GM23248 (cell line): Measurements from ENCODE around the gene DUS1L. TPM values are rescaled to one million over a fixed set of nuclear protein-coding genes. Genes with fewer than 3 reads are reported as not detected.
A peak's percentile ranks its signal among the peaks of the same experiment; 100 is the strongest.

Source experiments
- DNase-seq: peaks from one replicate; pipeline ENCODE4 v3.0.0-alpha.2; 2015
- H2AFZ ChIP-seq: fragments of 200-600 bp; sonication (generic); 2 replicates; pipeline ENCODE4 v1.6.1; 2016; ENCODE audit warnings: antibody characterized with exemption
- H3F3A ChIP-seq: fragments of 200-600 bp; sonication (generic); 2 replicates; pipeline ENCODE4 v1.6.1; 2016; ENCODE audit warnings: mild to moderate bottlenecking, antibody characterized with exemption, mixed run types; ENCODE audit not compliant: insufficient read depth
- H3K27ac ChIP-seq: fragments of 200-600 bp; sonication (generic); 2 replicates; pipeline ENCODE4 v1.5.1; 2016; ENCODE audit warnings: mild to moderate bottlenecking
- H3K27me3 ChIP-seq: fragments of 200-600 bp; sonication (generic); replicated peaks from 2 replicates; pipeline ENCODE4 v1.6.1; 2016; ENCODE audit warnings: mild to moderate bottlenecking; ENCODE audit not compliant: insufficient read depth
- H3K36me3 ChIP-seq: fragments of 200-600 bp; sonication (generic); 2 replicates; pipeline ENCODE4 v1.6.1; 2016; ENCODE audit warnings: low read depth, mild to moderate bottlenecking
- H3K4me1 ChIP-seq: fragments of 200-600 bp; sonication (generic); 2 replicates; pipeline ENCODE4 v1.6.1; 2016; ENCODE audit warnings: mild to moderate bottlenecking; ENCODE audit not compliant: insufficient read depth
- H3K4me2 ChIP-seq: fragments of 200-600 bp; sonication (generic); one replicate; pipeline ENCODE4 v1.6.1; 2016; ENCODE audit warnings: mild to moderate bottlenecking; ENCODE audit not compliant: unreplicated experiment
- H3K4me3 ChIP-seq: fragments of 200-600 bp; sonication (generic); 2 replicates; pipeline ENCODE4 v1.5.1; 2016; ENCODE audit warnings: mild to moderate bottlenecking
- H3K79me2 ChIP-seq: fragments of 200-600 bp; sonication (generic); 2 replicates; pipeline ENCODE4 v1.6.1; 2016; ENCODE audit warnings: mild to moderate bottlenecking; ENCODE audit not compliant: insufficient read depth
- H3K9ac ChIP-seq: fragments of 200-600 bp; sonication (generic); 2 replicates; pipeline ENCODE4 v1.6.1; 2016; ENCODE audit warnings: mild to moderate bottlenecking
- H3K9me2 ChIP-seq: fragments of 200-600 bp; sonication (generic); 2 replicates; pipeline ENCODE4 v1.6.1; 2016; ENCODE audit warnings: mixed run types, mild to moderate bottlenecking, moderate library complexity; ENCODE audit not compliant: insufficient read depth
- H3K9me3 ChIP-seq: fragments of 200-600 bp; sonication (generic); one replicate; pipeline ENCODE4 v1.6.1; 2017; ENCODE audit warnings: low read depth
- H4K20me1 ChIP-seq: fragments of 200-600 bp; sonication (generic); 2 replicates; pipeline ENCODE4 v1.6.0; 2016; ENCODE audit not compliant: insufficient read depth
- EZH2 ChIP-seq: fragments of 200-600 bp; sonication (generic); IDR thresholded peaks from 2 replicates; pipeline ENCODE4 v1.6.1; 2018; ENCODE audit warnings: antibody characterized with exemption, mild to moderate bottlenecking; ENCODE audit not compliant: insufficient read depth, poor library complexity, severe bottlenecking
- EZH2phosphoT487 ChIP-seq: fragments of 200-600 bp; sonication (generic); IDR thresholded peaks from 2 replicates; pipeline ENCODE4 v1.6.1; 2018; ENCODE audit warnings: antibody characterized with exemption, moderate library complexity, mild to moderate bottlenecking, low read depth; ENCODE audit not compliant: insufficient read depth
- WGBS, 2 experiments: methylation state at CpG; one replicate each; pipeline ENCODE4 v1.1.6; 2015 to 2017; ENCODE audit warnings: low lambda C conversion rate in 2 of 2, low coverage in 1 of 2; ENCODE audit errors: missing lambda C conversion rate in 2 of 2; 5-methylcytosine and 5-hydroxymethylcytosine counted together
- in situ Hi-C: fragments of 300-500 bp; cut with MboI; formaldehyde crosslinking; loops from 2 replicates; pipeline ENCODE4 v1.15.0; 2020
- polyA plus RNA-seq: library from polyadenylated mRNA; unstranded; fragments of >200 nt; fragmentation: Nextera tagmentation; extraction: Ambion mirVana; gene quantifications from 2 replicates; pipeline ENCODE4 v1.2.1, GENCODE V29; 2016
- total RNA-seq: library from RNA; depleted of rRNA; stranded (reverse); fragments of >200 nt; shearing (Covaris generic); gene quantifications from 2 replicates; pipeline ENCODE4 v1.2.3, GENCODE V29; 2014

DUS1L gene
- total and polyA plus RNA-seq, 2 experiments from 2014 or later, result 13.3 to 61.2 TPM

DNA sequence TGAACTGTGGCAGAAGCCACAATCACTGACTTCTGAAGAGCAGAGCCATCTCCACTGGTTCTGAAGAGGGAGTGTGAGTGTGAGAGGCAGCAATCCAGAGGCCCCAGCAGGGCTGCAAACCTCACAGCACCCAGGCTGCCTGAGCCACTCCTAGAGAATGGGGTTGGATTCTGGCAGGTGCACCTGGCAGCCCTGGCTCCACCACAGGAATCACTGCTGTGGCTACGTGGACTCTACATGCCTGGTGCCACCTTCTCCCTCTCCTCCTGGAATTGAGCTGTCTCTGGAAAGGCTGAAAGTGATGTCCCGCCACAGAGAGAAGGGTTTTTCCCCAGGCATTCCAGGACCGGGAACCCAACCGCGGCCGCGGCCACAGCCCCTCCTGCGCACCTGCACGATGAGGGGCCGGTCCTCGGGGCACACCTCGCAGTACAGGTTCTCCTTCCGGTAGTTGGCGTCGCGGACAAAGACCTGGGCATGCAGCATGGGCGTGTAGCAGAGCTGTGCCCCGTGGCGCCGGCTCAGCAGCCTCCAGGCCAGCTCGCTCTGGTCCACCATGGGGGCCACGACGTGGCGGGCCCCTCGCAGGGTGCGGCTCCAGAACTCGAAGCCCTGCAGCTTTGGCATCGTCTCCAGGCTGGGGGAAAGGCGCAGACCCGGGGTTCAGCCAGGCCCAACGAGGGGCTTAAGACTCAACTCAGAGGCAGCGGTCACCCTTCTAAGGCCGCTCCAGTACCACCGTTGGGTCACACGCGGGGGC lies 991 bp downstream of the DUS1L start:
- in situ Hi-C loops, result no loop called here
- Histone ChIP-seq H3K27ac (peak overlapping the region; percentile 22), H3K27me3 (no peaks in the 10 kb centered on the region), H3K4me2 (peak overlapping the region; percentile 72), H3K9me2 (no peaks in the 10 kb centered on the region), H3F3A (no peaks in the 10 kb centered on the region), H3K9ac (peak overlapping the region; percentile 89), H3K4me1 (peaks cover 3% of the 10 kb centered on the region; the same call in 1 of the 2 replicates), H3K36me3 (no peaks in the 10 kb centered on the region), H3K79me2 (peaks cover 38% of the 10 kb centered on the region), H4K20me1 (no peaks in the 10 kb centered on the region), H3K9me3 (no peaks in the 10 kb centered on the region), H2AFZ (peak overlapping the region; percentile 6; the same call in 1 of the 2 replicates), H3K4me3 (peak overlapping the region; percentile 96)
- 19 to 28% methylated on average over 17 to 36 of the region's 36 CpGs for WGBS, 2 experiments
- TF ChIP-seq EZH2 (no peak), EZH2phosphoT487 (no peak)
- peak; percentile 39 for DNase-seq

GRCh38 chr17:82063424-82064415 lies 1.9 kb downstream of the DUS1L start:
- no peaks in the 10 kb centered on the region for H4K20me1 ChIP-seq
- H3K36me3 ChIP-seq, result no peaks in the 10 kb centered on the region
- no peaks in the 10 kb centered on the region for H3K9me2 ChIP-seq
- H3K79me2 ChIP-seq, result peaks cover 38% of the 10 kb centered on the region
- WGBS, 2 experiments, result 81 to 82% methylated on average over 20 of the region's 20 CpGs
- H3K4me2 ChIP-seq, result peak overlapping the region; percentile 72
- no peak overlapping the region for H3K27ac ChIP-seq
- no peak overlapping the region for H2AFZ ChIP-seq
- in situ Hi-C loops, result no loop called here
- H3K27me3 ChIP-seq, result no peaks in the 10 kb centered on the region
- no peak for DNase-seq
- H3K9ac ChIP-seq, result peak overlapping the region; percentile 89
- no peaks in the 10 kb centered on the region for H3F3A ChIP-seq
- TF ChIP-seq EZH2 (no peak), EZH2phosphoT487 (no peak)
- H3K4me3 ChIP-seq, result peak overlapping the region; percentile 96
- H3K9me3 ChIP-seq, result no peaks in the 10 kb centered on the region
- peaks cover 3% of the 10 kb centered on the region; the same call in 1 of the 2 replicates for H3K4me1 ChIP-seq

- Histone ChIP-seq H3K4me3 (no peak overlapping the region), H2AFZ (no peak overlapping the region), H3K36me3 (no peaks in the 10 kb centered on the region), H4K20me1 (no peaks in the 10 kb centered on the region), H3K9me3 (no peaks in the 10 kb centered on the region), H3K4me1 (peaks cover 3% of the 10 kb centered on the region; the same call in 1 of the 2 replicates), H3K9ac (no peak overlapping the region), H3K27me3 (no peaks in the 10 kb centered on the region), H3K9me2 (no peaks in the 10 kb centered on the region), H3K27ac (no peak overlapping the region), H3K4me2 (no peak overlapping the region), H3F3A (no peaks in the 10 kb centered on the region), H3K79me2 (peaks cover 38% of the 10 kb centered on the region)
- no peak for DNase-seq
- in situ Hi-C loops, result no loop called here
- TF ChIP-seq EZH2phosphoT487 (no peak), EZH2 (no peak)
- WGBS, 2 experiments, result 88 to 92% methylated on average over 9 of the region's 9 CpGs
These were observed 2.6 kb downstream of the DUS1L start for GRCh38 chr17:82062984-82063368.
